Breast epithelium (tissue), 4 donors: ENCODE measurements around the gene PKD1L1. TPM values are rescaled to one million over a fixed set of nuclear protein-coding genes. Genes with fewer than 3 reads are reported as not detected.

ENCODE experiments used
- DNase-seq, 2 donors: peaks; one replicate each; pipeline ENCODE4 v3.0.0-alpha.2; 2019; ENCODE audit warnings: low spot score in 2 of 2
- H3K27ac ChIP-seq, 2 donors: fragments of 200-600 bp; sonication (generic) in 1 of 2; one replicate each; pipeline ENCODE4 v1.5.1; 2016 to 2019; ENCODE audit warnings: mild to moderate bottlenecking in 1 of 2
- H3K27me3 ChIP-seq, 2 donors: fragments of 200-600 bp; sonication (generic) in 1 of 2; one replicate each; pipeline versions ENCODE4 v1.5.1 to v1.6.0; 2017 to 2019; ENCODE audit warnings: control low read depth in 1 of 2, mild to moderate bottlenecking in 1 of 2
- H3K36me3 ChIP-seq: fragments of 200-600 bp; one replicate; pipeline ENCODE4 v1.5.1; 2019
- H3K4me1 ChIP-seq, 2 donors: fragments of 200-600 bp; sonication (generic); one replicate each; pipeline ENCODE4 v1.5.1; 2016 to 2019; ENCODE audit warnings: control low read depth in 1 of 2
- H3K4me3 ChIP-seq, 3 donors: fragments of 200-600 bp; sonication (generic); 1 replicate in 2 of 3; 2 replicates in 1 of 3; pipeline ENCODE4 v1.5.1; 2016 to 2019; ENCODE audit warnings: mild to moderate bottlenecking in 3 of 3, moderate library complexity in 2 of 3
- H3K9me3 ChIP-seq, 2 donors: fragments of 200-600 bp; sonication (generic) in 1 of 2; one replicate each; pipeline ENCODE4 v1.5.1; 2016 to 2019; ENCODE audit warnings: control low read depth in 1 of 2
- CTCF ChIP-seq, 3 donors: fragments of 450-650 bp; IDR thresholded peaks; one replicate each; pipeline ENCODE4 v1.5.1; 2016 to 2017; ENCODE audit warnings: antibody characterized with exemption in 3 of 3, mild to moderate bottlenecking in 3 of 3, moderate library complexity in 3 of 3
- POLR2A ChIP-seq: fragments of 450-650 bp; IDR thresholded peaks from one replicate; pipeline ENCODE4 v1.6.1; 2016; ENCODE audit warnings: antibody characterized with exemption, mild to moderate bottlenecking, moderate library complexity
- POLR2AphosphoS5 ChIP-seq, 3 donors: sonication (generic); formaldehyde crosslinking; IDR thresholded peaks; one replicate each; pipeline ENCODE4 v1.6.1; 2017; ENCODE audit warnings: antibody characterized with exemption in 3 of 3
- intact Hi-C: fragments of 100-400 bp; cut with DNase I; formaldehyde crosslinking; loops from one replicate; pipeline ENCODE4 v1.15.1; 2023; ENCODE audit warnings: low total_unique reads
- total RNA-seq, 3 donors: library from RNA; depleted of rRNA; stranded (reverse); fragments of >200 nt; gene quantifications; one replicate each; pipeline ENCODE4 v1.1.0, GENCODE V29; 2016

The PKD1L1 gene
- total RNA-seq, 3 donors from 2014 or later: 0.32 to 0.44 (median 0.33) TPM

- TF ChIP-seq POLR2A: no peak
- no peak for TF ChIP-seq CTCF (IDR thresholded peaks at IDR 0.05)
- no peak for TF ChIP-seq POLR2AphosphoS5 (IDR thresholded peaks at IDR 0.05)
- Histone ChIP-seq H3K27ac (no peak overlapping the region), H3K4me3 (no peak overlapping the region), H3K9me3 (no peaks in the 10 kb centered on the region), H3K4me1 (no peaks in the 10 kb centered on the region), H3K27me3 (no peaks in the 10 kb centered on the region), H3K36me3 (no peaks in the 10 kb centered on the region)
- intact Hi-C loops: no loop called here
- DNase-seq: no peak
These were observed 175.8 kb downstream of the PKD1L1 start for GRCh38 chr7:47772492-47772891.

- no peaks in the 10 kb centered on the region for H3K27me3 ChIP-seq
- DNase-seq: no peak
- no peaks in the 10 kb centered on the region for H3K9me3 ChIP-seq
- no peaks in the 10 kb centered on the region for H3K4me1 ChIP-seq
- intact Hi-C loops: no loop called here
- H3K36me3 ChIP-seq: no peaks in the 10 kb centered on the region
- H3K27ac ChIP-seq: no peak overlapping the region
- no peak overlapping the region for H3K4me3 ChIP-seq
- TF ChIP-seq POLR2AphosphoS5 (IDR thresholded peaks at IDR 0.05): no peak
- no peak for TF ChIP-seq CTCF (IDR thresholded peaks at IDR 0.05)
- no peak for TF ChIP-seq POLR2A
These were observed 176.3 kb downstream of the PKD1L1 start for GRCh38 chr7:47771990-47772360.

GRCh38 chr7:47771336-47771989 lies 176.8 kb downstream of the PKD1L1 start:
- Histone ChIP-seq H3K36me3 (no peaks in the 10 kb centered on the region), H3K27ac (no peak overlapping the region), H3K4me1 (no peaks in the 10 kb centered on the region), H3K4me3 (no peak overlapping the region), H3K9me3 (no peaks in the 10 kb centered on the region), H3K27me3 (no peaks in the 10 kb centered on the region)
- DNase-seq: no peak
- intact Hi-C loops: no loop called here
- TF ChIP-seq POLR2A (no peak), CTCF (IDR thresholded peaks at IDR 0.05) (no peak), POLR2AphosphoS5 (IDR thresholded peaks at IDR 0.05) (no peak)

GRCh38 chr7:47766126-47766525 lies 182.1 kb downstream of the PKD1L1 start:
- no peaks in the 10 kb centered on the region for H3K9me3 ChIP-seq
- no peaks in the 10 kb centered on the region for H3K36me3 ChIP-seq
- no peaks in the 10 kb centered on the region for H3K27me3 ChIP-seq
- H3K27ac ChIP-seq: no peak overlapping the region
- intact Hi-C loops: no loop called here
- TF ChIP-seq POLR2A (no peak), POLR2AphosphoS5 (IDR thresholded peaks at IDR 0.05) (no peak), CTCF (IDR thresholded peaks at IDR 0.05) (no peak)
- H3K4me1 ChIP-seq: no peaks in the 10 kb centered on the region
- H3K4me3 ChIP-seq: no peak overlapping the region
- no peak for DNase-seq

- Histone ChIP-seq H3K27ac (no peak overlapping the region), H3K9me3 (no peaks in the 10 kb centered on the region), H3K27me3 (no peaks in the 10 kb centered on the region), H3K4me1 (no peaks in the 10 kb centered on the region), H3K4me3 (no peak overlapping the region), H3K36me3 (no peaks in the 10 kb centered on the region)
- no peak for DNase-seq
- TF ChIP-seq POLR2AphosphoS5 (IDR thresholded peaks at IDR 0.05): no peak
- no peak for TF ChIP-seq POLR2A
- no peak for TF ChIP-seq CTCF (IDR thresholded peaks at IDR 0.05)
- intact Hi-C loops: no loop called here
These were observed 182.8 kb downstream of the PKD1L1 start for GRCh38 chr7:47765373-47765979.
